ENCODE results near the gene ORMDL2. TPM values are rescaled to one million over a fixed set of nuclear protein-coding genes. Genes with fewer than 3 reads are reported as not detected.

Gene ORMDL2, protein sequence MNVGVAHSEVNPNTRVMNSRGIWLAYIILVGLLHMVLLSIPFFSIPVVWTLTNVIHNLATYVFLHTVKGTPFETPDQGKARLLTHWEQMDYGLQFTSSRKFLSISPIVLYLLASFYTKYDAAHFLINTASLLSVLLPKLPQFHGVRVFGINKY
- 10 to 100 TPM; 30.2 to 36.3 (median 34.8) TPM for polyA plus RNA-seq (ENCODE audit: insufficient read length in 3 of 3)
- long read RNA-seq, donor 1, transcript ORMDL2-201 (4 exons, 2,141 nt), result major isoform, 22 of 36 reads
- long read RNA-seq, donor 1, partial matches to known transcripts, result 14 of 36 reads
- long read RNA-seq, donor 1, other reads (novel, unspliced or antisense), result 0 of 36 reads
- long read RNA-seq, donor 2, transcript ORMDL2-201 (4 exons, 2,141 nt), result major isoform, 15 of 36 reads
- long read RNA-seq, donor 2, partial matches to known transcripts, result 21 of 36 reads
- long read RNA-seq, donor 2, other reads (novel, unspliced or antisense), result 0 of 36 reads
- long read RNA-seq, donor 3, transcript ORMDL2-201 (4 exons, 2,141 nt), result major isoform, 18 of 28 reads
- long read RNA-seq, donor 3, partial matches to known transcripts, result 9 of 28 reads
- long read RNA-seq, donor 3, other reads (novel, unspliced or antisense), result 0 of 28 reads
- long read RNA-seq, donor 4, transcript ORMDL2-201 (4 exons, 2,141 nt), result major isoform, 38 of 72 reads
- long read RNA-seq, donor 4, partial matches to known transcripts, result 31 of 72 reads
- long read RNA-seq, donor 4, other reads (novel, unspliced or antisense), result 0 of 72 reads
- long read RNA-seq, donor 5, transcript ORMDL2-201 (4 exons, 2,141 nt), result major isoform, 9 of 9 reads
- long read RNA-seq, donor 5, partial matches to known transcripts, result 0 of 9 reads
- long read RNA-seq, donor 5, other reads (novel, unspliced or antisense), result 0 of 9 reads
- long read RNA-seq, donor 6, transcript ORMDL2-201 (4 exons, 2,141 nt), result major isoform, 15 of 47 reads
- long read RNA-seq, donor 6, partial matches to known transcripts, result 18 of 47 reads
- long read RNA-seq, donor 6, other reads (novel, unspliced or antisense), result 14 of 47 reads
- long read RNA-seq, donor 7, transcript ORMDL2-201 (4 exons, 2,141 nt), result major isoform, 21 of 39 reads
- long read RNA-seq, donor 7, partial matches to known transcripts, result 17 of 39 reads
- long read RNA-seq, donor 7, other reads (novel, unspliced or antisense), result 0 of 39 reads
- long read RNA-seq, donor 8, transcript ORMDL2-201 (4 exons, 2,141 nt), result major isoform, 7 of 7 reads
- long read RNA-seq, donor 8, partial matches to known transcripts, result 0 of 7 reads
- long read RNA-seq, donor 8, other reads (novel, unspliced or antisense), result 0 of 7 reads
- long read RNA-seq, donor 9, transcript ORMDL2-201 (4 exons, 2,141 nt), result major isoform, 20 of 30 reads
- long read RNA-seq, donor 9, partial matches to known transcripts, result 10 of 30 reads
- long read RNA-seq, donor 9, other reads (novel, unspliced or antisense), result 0 of 30 reads
- long read RNA-seq, donor 10, transcript ORMDL2-201 (4 exons, 2,141 nt), result major isoform, 20 of 28 reads
- long read RNA-seq, donor 10, partial matches to known transcripts, result 8 of 28 reads
- long read RNA-seq, donor 10, other reads (novel, unspliced or antisense), result 0 of 28 reads
- long read RNA-seq, donor 11, transcript ORMDL2-201 (4 exons, 2,141 nt), result major isoform, 10 of 31 reads
- long read RNA-seq, donor 11, partial matches to known transcripts, result 19 of 31 reads
- long read RNA-seq, donor 11, other reads (novel, unspliced or antisense), result 0 of 31 reads
- long read RNA-seq, donor 12, transcript ORMDL2-201 (4 exons, 2,141 nt), result major isoform, 28 of 42 reads
- long read RNA-seq, donor 12, partial matches to known transcripts, result 14 of 42 reads
- long read RNA-seq, donor 12, other reads (novel, unspliced or antisense), result 0 of 42 reads
- long read RNA-seq, donor 13, transcript ORMDL2-201 (4 exons, 2,141 nt), result major isoform, 6 of 13 reads
- long read RNA-seq, donor 13, partial matches to known transcripts, result 7 of 13 reads
- long read RNA-seq, donor 13, other reads (novel, unspliced or antisense), result 0 of 13 reads
- long read RNA-seq, donor 14, result 0 reads
- long read RNA-seq, donor 15, transcript ORMDL2-201 (4 exons, 2,141 nt), result major isoform, 23 of 37 reads
- long read RNA-seq, donor 15, partial matches to known transcripts, result 12 of 37 reads
- long read RNA-seq, donor 15, other reads (novel, unspliced or antisense), result 0 of 37 reads
- long read RNA-seq, donor 16, transcript ORMDL2-201 (4 exons, 2,141 nt), result major isoform, 22 of 36 reads
- long read RNA-seq, donor 16, partial matches to known transcripts, result 12 of 36 reads
- long read RNA-seq, donor 16, other reads (novel, unspliced or antisense), result 0 of 36 reads

DNA sequence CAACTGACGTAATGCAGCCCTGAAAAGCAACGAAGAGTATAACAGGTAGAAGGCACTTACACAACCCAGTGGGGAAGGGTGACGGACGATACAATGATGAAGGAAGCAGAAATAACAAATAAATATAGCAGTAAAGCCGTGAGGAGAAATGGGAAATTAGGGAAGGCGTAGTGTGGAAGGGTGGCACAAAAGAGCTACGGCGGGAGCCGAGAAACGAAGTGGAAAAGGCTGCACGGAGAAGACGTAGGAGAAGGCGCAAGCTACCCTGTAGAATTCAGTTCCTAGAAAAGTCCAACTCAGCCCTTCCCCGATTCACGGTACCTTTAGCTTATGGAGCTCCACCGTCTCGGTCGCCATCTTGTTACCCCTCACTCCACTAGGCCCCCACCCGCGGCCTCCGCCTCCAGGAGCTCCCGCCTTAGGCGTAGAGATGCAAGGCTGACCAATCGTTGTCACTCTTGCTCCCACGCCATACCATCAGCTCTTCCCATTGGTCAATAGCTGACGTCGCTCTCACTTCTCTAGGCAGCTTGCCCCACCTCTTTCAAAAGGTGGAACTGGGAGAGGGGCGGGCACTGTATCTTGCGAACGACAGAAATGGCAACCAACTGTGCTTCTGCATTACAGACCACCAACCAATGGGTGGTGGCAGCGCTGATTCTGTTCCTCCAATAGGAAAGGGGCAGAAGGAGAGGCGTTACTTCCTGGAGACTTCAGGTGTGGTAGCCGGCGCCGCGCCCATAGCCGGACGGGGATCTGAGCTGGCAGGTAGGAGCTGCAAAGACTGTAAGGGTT, at the start of gene ORMDL2, which contains the start of gene SARNP:
Gene ORMDL2, plus strand, starts transcription at position 697 of the 795 bp plus-strand sequence. CDS start 959 bp downstream, outside the sequence.
Gene SARNP, minus strand, starts transcription at position 380 of the 795 bp plus-strand sequence. Its CDS starts 23 bp downstream, at position 357.
- peak; percentile 100 for DNase-seq

DNA sequence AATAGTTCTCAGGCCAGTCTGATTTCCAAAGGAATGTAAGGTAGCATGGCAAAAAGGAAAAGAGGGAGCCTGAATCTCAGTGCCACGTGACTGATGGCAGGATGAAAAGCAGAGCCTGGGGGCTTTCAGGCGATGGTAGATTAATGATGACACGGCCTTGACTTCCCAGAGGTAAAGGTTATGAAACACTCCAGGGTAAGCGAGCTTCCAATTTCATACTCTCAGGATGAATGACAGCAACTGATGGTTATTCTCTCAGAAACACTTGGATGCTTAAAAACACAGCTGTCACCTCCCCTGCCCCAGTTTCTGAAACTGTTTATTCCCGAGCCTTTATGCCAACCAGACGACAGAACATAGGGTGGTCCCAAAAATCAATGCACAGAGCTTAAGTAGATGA, 46.1 kb upstream of the ORMDL2 start:
- DNase-seq, result no peak

DNA sequence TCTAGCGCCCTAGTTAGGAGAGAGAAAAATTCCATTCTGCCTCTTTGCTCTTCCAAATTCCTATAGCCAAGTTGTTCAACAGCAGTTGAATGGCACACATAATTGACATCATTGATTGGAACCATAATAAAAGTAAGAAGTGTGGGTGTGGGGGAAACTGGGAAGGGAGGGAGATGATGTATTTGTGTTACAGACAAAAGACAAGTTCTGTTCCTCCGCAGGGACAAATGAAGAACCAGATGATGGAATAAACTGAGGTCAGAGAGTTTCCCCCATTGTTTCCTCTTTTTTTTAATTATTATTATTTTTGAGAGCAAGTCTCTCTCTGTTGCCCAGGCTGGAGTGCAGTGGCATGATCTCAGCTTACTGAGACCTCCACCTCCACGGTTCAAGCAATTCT, 40.0 kb upstream of the ORMDL2 start:
- no peak for DNase-seq

DNA sequence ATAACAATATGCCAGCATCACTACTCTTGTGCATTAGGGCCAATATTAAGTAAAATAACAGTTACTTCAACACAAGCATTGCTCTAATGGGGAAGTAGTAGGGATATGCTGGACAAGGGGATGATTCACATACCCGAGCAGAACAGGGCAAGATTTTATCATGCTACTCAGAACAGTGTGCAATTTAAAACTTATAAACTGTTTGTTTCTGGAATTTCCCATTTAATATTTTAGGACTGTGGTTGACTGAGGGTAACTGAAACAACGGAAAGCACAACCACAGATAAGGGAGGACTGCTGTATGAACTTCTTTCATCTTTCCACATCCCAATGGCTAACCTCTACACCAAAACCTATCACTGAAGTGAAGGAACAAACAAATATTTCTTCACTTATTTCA, 37.2 kb upstream of the ORMDL2 start:
- DNase-seq, result no peak

DNA sequence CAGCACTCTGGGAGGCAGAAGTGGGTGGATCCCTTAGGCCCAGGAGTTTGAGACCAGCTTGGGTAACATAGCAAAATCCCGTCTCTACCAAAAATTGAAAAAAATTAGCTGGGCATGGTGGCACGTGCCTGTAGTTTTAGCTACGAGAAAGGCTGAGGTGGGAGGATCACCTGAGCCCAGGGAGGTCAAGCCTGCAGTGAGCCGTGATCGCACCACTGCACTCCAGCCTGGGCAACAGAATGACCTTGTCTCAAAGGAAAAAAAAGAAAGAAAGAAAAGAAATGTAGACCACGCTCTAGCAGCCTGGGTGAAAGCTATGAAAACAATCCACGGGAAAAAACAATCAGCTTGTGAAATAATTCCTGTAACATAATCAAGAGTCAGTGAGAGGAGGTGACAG, 29.3 kb upstream of the ORMDL2 start:
- DNase-seq, result no peak

DNA sequence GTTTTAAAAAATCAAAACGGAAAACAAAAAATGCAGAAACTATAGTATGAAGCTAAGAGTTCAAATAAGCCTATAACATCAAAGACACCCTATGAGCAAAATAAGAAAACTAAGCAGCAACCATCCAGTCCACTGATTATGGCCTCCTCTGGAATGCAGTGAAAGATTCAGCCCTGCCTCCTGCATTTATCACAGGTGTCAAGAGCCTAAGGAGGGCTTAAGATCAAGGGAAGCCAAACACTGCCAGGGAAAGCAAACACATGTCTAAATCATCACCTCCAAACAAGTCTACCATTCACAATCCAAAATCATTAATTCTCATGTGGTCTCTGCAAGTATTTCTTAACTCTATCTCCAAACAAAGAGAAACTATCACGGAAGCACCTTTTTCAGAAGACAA, 28.7 kb upstream of the ORMDL2 start:
- DNase-seq, result peak; percentile 51

DNA sequence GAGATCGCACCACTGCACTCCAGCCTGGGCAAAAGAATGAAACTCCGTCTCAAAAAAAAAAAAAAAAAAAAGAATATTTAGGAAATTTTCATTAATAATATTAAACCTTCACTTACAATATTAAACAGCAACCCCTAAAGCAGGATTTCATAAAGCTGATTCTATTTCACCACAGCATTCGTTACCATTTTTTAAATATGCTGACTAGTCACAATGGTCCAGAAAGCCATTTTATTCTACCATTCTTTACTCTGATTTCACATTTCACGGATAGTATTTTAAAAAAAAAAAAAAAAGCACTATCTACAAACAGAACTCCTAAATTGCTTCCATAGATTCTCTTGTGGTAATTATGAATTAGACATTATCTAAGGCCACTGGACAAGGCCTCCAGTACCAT, 27.9 kb upstream of the ORMDL2 start:
- no peak for DNase-seq

DNA sequence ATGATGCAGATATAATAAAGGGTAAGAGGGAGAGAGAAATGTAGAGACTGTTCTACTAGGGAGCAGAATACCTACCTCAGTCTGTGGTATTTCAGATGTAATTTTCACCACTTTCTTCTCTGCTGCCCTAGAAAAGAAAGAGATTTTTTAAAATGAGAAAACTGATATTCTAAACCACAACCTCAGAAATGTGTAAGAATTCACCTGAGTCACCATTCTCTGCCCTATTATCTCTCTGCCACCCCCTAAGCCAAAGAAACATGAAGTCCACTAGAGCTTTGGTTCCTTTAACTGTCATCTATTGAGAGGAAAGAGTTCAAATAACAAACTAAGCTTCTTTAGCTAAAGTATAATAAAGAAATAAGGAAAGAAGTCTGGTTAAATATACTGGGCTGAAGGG, 21.9 kb upstream of the ORMDL2 start:
- no peak for DNase-seq

DNA sequence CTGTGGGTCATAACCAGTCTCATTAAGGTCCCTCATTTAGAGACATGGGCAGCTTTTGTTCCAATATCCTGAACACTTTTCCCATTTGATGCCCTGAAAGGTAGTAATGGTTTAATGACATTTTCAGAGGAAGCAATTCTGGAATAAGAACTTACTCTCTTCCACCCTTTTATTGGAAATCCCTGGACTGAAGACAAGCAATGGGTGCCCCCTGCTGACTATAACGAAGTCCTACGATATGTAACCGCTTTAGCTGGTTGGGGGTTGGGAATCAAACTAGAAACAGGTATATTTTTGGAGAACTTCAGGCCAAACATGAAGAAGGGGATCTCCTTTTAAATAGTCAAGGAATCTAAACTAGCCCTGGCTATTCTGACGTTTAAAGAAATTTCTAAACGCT, 20.8 kb upstream of the ORMDL2 start:
- peak; percentile 71 for DNase-seq

DNA sequence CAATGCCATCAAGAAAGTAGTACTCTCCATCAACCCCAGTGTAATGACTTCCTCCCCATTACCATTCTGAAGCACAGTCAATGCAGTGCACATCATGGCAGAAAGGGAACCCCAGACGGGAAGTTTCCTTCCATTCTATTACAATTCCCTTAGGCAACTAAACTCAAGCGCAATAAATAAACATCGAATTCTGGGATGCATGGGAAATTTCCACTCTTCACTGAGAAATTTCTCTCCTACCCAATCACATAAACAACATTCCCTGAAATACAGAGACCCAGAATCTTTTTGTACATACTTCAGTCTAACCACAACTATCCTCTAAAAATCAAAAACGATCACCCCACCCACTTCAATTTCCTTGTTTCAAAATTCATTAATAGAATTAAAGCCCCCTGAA, 20.3 kb upstream of the ORMDL2 start:
- no peak for DNase-seq

DNA sequence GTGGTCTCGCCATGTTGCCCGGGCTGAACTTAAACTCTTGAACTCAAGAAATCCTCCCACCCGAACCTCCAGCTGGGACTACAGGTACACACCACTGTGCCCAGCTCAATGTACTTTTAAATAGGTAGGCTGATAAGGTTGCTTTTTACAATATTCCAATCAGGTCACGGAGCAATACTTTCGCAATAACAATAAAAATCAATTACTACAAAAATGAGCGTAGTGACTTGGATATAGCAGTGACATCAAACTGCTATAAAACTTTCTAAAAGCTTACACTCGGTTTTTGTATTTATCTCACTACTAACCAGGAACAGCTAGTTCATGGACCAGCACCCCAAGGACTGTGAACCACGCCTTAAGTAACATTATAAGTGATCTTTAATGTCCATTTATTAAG, 10.9 kb upstream of the ORMDL2 start:
- DNase-seq, result no peak

DNA sequence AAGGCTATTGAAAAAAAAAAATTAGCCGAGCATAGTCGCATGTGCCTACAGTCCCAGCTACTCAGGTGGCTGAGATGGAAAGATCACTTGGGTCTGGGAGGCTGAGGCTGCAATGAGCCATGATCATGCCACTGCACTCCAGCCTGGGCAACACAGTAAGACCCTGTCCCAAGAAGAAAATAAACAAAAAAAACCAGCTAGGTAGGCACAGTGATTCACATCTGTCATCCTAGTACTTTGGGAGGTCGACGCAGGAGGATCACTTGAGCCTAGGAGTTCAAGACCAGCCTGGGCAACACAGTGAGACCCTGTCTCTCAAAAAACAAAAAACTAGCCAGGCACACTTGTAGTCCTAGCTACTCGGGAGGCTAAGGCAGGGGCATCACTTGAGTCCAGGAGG, 8.6 kb upstream of the ORMDL2 start:
- no peak for DNase-seq

DNA sequence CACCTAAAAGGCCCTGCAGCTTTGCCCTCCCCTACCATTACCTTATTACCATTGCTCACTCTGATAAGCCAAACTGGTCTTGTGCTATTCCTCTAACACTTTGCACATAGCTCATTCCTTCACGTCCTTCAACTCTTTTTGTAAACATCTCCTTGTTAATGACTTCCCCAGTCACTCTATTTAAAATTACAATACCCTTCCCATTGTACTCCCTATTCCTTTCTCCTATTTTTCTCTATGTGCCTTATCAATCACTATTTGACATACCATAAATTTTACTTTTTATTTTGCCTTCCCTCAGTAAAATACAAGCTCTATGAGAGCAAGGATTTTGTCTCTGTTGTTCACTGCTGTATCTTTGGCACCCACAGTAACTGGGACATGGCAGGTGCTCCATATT, 5.8 kb upstream of the ORMDL2 start:
- no peak for DNase-seq

DNA sequence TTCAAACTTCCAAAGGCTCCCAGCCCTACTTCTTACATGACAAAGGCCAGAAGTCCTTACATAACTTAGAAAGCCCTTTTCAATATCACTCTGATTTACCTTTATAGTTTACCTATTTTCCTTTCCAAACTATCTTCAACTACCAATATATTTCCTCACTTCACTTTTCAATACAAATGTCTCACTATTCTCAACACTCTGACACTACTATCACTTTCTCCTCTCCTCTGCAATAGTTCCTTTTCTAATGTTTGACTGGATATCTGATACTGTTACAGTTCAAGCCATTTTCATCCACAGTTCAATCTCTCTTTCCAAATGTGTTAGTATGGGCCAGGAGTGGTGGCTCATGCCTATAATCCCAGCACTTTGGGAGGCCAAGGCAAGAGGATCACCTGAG, 3.6 kb upstream of the ORMDL2 start:
- DNase-seq, result no peak

DNA sequence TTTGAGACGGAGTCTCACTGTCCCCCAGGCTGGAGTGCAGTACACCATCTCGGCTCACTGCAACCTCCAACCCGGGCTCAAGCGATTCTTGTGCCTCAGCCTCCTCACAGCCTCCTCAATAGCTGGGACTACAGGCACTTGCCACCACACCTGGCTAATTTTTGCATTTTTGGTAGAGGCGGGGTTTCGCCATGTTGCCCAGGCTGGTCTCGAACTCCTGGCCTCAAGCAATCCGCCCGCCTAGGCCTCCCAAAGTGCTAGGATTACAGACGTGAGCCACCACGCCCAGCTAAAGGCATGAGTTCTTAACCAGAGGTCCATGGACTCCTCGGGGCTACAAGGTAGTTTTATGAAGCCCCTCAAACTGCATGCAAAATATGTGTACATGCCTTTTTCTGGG, 2.4 kb upstream of the ORMDL2 start:
- no peak for DNase-seq

DNA sequence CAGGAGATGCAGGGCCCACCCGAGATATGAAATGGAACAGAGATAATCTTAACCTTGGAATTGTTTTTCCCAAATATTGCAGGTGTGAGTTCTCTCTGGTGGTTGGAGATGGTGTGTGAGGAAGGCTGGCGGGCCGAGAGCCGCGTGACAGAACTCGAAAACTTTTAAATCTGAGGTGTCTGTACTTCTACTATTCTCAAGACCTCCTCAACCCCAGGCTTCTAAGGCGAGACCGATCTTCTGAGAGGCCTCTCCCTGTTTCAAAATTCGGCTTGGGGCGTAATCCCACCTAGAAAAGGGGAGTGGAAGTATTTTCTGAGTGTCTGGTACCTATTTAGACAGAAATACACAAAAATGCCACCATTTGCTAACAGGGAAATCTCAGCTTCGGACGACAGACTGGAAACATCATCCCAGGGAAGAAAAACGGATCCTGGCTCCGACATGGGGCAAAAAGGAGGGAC, 928 bp upstream of the ORMDL2 start:
- DNase-seq, result peak; percentile 42

DNA sequence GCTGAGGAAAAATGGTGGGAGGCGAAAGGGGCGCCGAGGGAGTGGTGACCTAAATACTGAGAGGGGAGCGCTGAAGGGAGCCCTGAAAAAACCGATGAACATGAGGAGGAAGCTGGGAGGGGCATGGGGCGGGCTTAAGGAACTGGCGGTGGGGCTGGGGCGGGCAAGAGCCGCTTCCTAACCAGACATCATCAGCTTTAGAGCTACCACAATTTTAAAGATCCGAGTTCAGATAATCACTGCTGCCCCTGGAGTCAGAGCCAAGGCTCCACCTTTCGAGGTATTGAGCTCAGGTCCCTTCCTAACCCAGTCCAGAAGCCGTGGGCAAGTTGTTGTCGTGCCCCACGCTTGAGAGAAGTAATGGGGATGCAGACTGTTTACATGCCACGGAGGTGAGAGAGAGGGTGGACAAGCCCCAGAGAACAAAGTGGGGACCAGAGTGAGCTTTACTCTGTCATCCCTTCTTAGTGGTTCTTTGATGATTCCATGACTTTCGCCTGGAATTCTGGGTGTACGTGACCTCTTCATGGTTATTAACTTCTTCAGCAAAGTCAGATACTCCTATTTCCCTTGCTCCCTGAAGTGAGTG, 393 bp downstream of the ORMDL2 start:
- no peak for DNase-seq

DNA sequence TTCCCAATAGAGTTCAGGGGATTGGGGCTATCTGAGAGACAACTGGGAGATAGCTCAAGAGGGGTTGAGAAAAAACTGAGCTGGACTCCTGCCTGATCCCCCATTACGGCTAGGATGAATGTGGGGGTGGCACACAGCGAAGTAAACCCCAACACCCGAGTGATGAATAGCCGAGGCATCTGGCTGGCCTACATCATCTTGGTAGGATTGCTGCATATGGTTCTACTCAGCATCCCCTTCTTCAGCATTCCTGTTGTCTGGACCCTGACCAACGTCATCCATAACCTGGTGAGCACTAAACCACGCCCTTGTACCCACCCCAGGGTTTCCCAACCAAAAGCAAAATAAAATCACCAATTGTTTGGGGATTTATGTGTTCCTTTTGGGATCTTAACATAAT, 1.0 kb downstream of the ORMDL2 start:
- DNase-seq, result no peak
